Loucy (cell line): ENCODE results near the gene DAPK1.

ENCODE experiments used
- H2AFZ ChIP-seq: fragments of 200-600 bp; sonication (generic); 2 replicates; pipeline ENCODE4 v1.6.0; 2016; ENCODE audit warnings: antibody characterized with exemption, mild to moderate bottlenecking, low read length, moderate library complexity
- H3F3A ChIP-seq: fragments of 200-600 bp; 2 replicates; pipeline ENCODE4 v1.6.0; 2016; ENCODE audit warnings: antibody characterized with exemption, low read depth, mild to moderate bottlenecking
- H3K27me3 ChIP-seq: fragments of 200-600 bp; sonication (generic); 2 replicates; pipeline ENCODE4 v1.6.1; 2014; ENCODE audit warnings: low read length, mild to moderate bottlenecking; ENCODE audit not compliant: insufficient read depth, poor library complexity, severe bottlenecking
- H3K36me3 ChIP-seq: fragments of 200-600 bp; sonication (generic); 2 replicates; pipeline ENCODE4 v1.6.1; 2016; ENCODE audit warnings: low read length; ENCODE audit not compliant: insufficient read depth
- H3K4me1 ChIP-seq: fragments of 200-600 bp; sonication (generic); 2 replicates; pipeline ENCODE4 v1.5.1; 2014; ENCODE audit warnings: low read length, mild to moderate bottlenecking; ENCODE audit not compliant: insufficient read depth, poor library complexity, severe bottlenecking
- H3K4me2 ChIP-seq: fragments of 200-600 bp; sonication (generic); 2 replicates; pipeline ENCODE4 v1.6.0; 2014; ENCODE audit warnings: antibody characterized with exemption, low read length, low read depth, mild to moderate bottlenecking; ENCODE audit not compliant: poor library complexity, severe bottlenecking
- H3K4me3 ChIP-seq: fragments of 200-600 bp; sonication (generic); 2 replicates; pipeline ENCODE4 v1.5.1; 2014; ENCODE audit warnings: low read length, mild to moderate bottlenecking, mixed read lengths; ENCODE audit not compliant: poor library complexity, severe bottlenecking
- H3K79me2 ChIP-seq: fragments of 200-600 bp; sonication (generic); 2 replicates; pipeline ENCODE4 v1.6.1; 2014; ENCODE audit warnings: low read length; ENCODE audit not compliant: insufficient read depth
- H3K9ac ChIP-seq: fragments of 200-600 bp; sonication (generic); 2 replicates; pipeline ENCODE4 v1.6.0; 2014; ENCODE audit warnings: mild to moderate bottlenecking, low read depth, low read length, moderate library complexity; ENCODE audit not compliant: poor library complexity, severe bottlenecking
- H3K9me2 ChIP-seq: fragments of 200-600 bp; sonication (generic); replicated peaks from 2 replicates; pipeline ENCODE4 v1.6.1; 2016; ENCODE audit warnings: low read depth, low read length, mixed read lengths
- H3K9me3 ChIP-seq: fragments of 200-600 bp; sonication (generic); 2 replicates; pipeline ENCODE4 v1.6.1; 2014; ENCODE audit warnings: mild to moderate bottlenecking, antibody characterized with exemption, low read length, low read depth; ENCODE audit not compliant: insufficient read depth
- H4K20me1 ChIP-seq: fragments of 200-600 bp; sonication (generic); 2 replicates; pipeline ENCODE4 v1.6.0; 2014; ENCODE audit warnings: antibody characterized with exemption, low read length, mild to moderate bottlenecking; ENCODE audit not compliant: insufficient read depth, poor library complexity, severe bottlenecking
- CTCF ChIP-seq: fragments of 200-600 bp; sonication (generic); conservative IDR thresholded peaks from 2 replicates; pipeline ENCODE4 v1.5.1; 2014; ENCODE audit warnings: mild to moderate bottlenecking, antibody characterized with exemption, low read length
- EZH2phosphoT487 ChIP-seq: fragments of 200-600 bp; IDR thresholded peaks from 2 replicates; pipeline ENCODE4 v1.6.1; 2018; ENCODE audit warnings: antibody characterized with exemption, mild to moderate bottlenecking, moderate library complexity, borderline replicate concordance

Gene DAPK1

GRCh38 chr9:87556039-87556438, 58.4 kb downstream of the DAPK1 start:
- TF ChIP-seq CTCF (no peak), EZH2phosphoT487 (no peak)
- H2AFZ ChIP-seq = no peak overlapping the region
- no peak overlapping the region for H3K4me3 ChIP-seq
- H3K36me3 ChIP-seq = no peaks in the 10 kb centered on the region
- no peaks in the 10 kb centered on the region for H3K9me2 ChIP-seq
- no peaks in the 10 kb centered on the region for H3F3A ChIP-seq
- peaks cover 5% of the 10 kb centered on the region; the same call in 1 of the 2 replicates for H3K79me2 ChIP-seq
- no peaks in the 10 kb centered on the region for H3K27me3 ChIP-seq
- no peak overlapping the region for H3K9ac ChIP-seq
- H3K9me3 ChIP-seq = no peaks in the 10 kb centered on the region
- H3K4me1 ChIP-seq = peaks cover 9% of the 10 kb centered on the region
- peak overlapping the region; percentile 40 for H3K4me2 ChIP-seq
- no peaks in the 10 kb centered on the region for H4K20me1 ChIP-seq

GRCh38 chr9:87556821-87557220, 59.2 kb downstream of the DAPK1 start:
- H3F3A ChIP-seq = no peaks in the 10 kb centered on the region
- H3K4me2 ChIP-seq = peak overlapping the region; percentile 40
- H4K20me1 ChIP-seq = no peaks in the 10 kb centered on the region
- no peak overlapping the region for H2AFZ ChIP-seq
- peaks cover 5% of the 10 kb centered on the region; the same call in 1 of the 2 replicates for H3K79me2 ChIP-seq
- H3K9ac ChIP-seq = peak overlapping the region; percentile 19
- H3K27me3 ChIP-seq = no peaks in the 10 kb centered on the region
- no peaks in the 10 kb centered on the region for H3K9me2 ChIP-seq
- H3K4me3 ChIP-seq = no peak overlapping the region
- H3K9me3 ChIP-seq = no peaks in the 10 kb centered on the region
- H3K4me1 ChIP-seq = peaks cover 9% of the 10 kb centered on the region
- TF ChIP-seq CTCF (no peak), EZH2phosphoT487 (no peak)
- H3K36me3 ChIP-seq = no peaks in the 10 kb centered on the region

DNA sequence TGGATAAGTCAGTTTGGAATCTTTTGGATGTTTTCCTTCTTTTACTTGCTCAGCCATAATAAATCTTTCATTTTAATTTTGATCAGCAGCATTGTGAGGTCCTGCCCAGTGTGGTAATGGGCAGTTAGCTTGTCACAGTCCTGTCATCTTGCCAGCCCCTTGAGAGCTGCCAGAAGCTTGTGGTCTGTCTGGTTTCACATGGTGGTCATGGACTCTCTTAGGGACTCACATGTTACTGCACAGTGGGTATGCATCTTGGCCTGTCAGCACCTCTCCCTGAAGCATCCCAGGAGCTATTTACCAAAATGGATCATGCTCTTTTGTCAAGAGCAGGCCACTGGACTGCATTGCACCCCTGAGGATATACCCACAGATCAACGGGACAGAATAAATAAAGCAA, 60.3 kb downstream of the DAPK1 start:
- H3K79me2 ChIP-seq = peaks cover 5% of the 10 kb centered on the region; the same call in 1 of the 2 replicates
- H3K36me3 ChIP-seq = no peaks in the 10 kb centered on the region
- H3F3A ChIP-seq = no peaks in the 10 kb centered on the region
- TF ChIP-seq EZH2phosphoT487 = no peak
- no peak for TF ChIP-seq CTCF
- no peaks in the 10 kb centered on the region for H3K9me2 ChIP-seq
- H3K9ac ChIP-seq = no peak overlapping the region
- no peak overlapping the region for H2AFZ ChIP-seq
- no peaks in the 10 kb centered on the region for H4K20me1 ChIP-seq
- H3K4me1 ChIP-seq = peaks cover 9% of the 10 kb centered on the region
- no peaks in the 10 kb centered on the region for H3K9me3 ChIP-seq
- H3K27me3 ChIP-seq = no peaks in the 10 kb centered on the region
- H3K4me2 ChIP-seq = no peak overlapping the region
- no peak overlapping the region for H3K4me3 ChIP-seq
